Fibroblast of lung (primary cell): ENCODE measurements around the gene WBP2NL. TPM values are rescaled to one million over a fixed set of nuclear protein-coding genes. Genes with fewer than 3 reads are reported as not detected.

ENCODE experiments used
- DNase-seq, 2 donors: peaks; one replicate each; pipeline versions ENCODE4 v3.0.0 to v3.0.0-alpha.2; 2010; ENCODE audit warnings: low read depth in 2 of 2
- H2AFZ ChIP-seq: 2 replicates; pipeline ENCODE4 v1.5.1; 2012; ENCODE audit warnings: low read length, control low read depth, inconsistent platforms
- H3K27ac ChIP-seq: 2 replicates; pipeline ENCODE4 v1.5.1; 2011; ENCODE audit warnings: low read length, control low read depth; ENCODE audit not compliant: insufficient read depth
- H3K27me3 ChIP-seq: 2 replicates; pipeline ENCODE4 v1.5.1; 2011; ENCODE audit warnings: mild to moderate bottlenecking, low read length; ENCODE audit not compliant: control insufficient read depth, insufficient read depth
- H3K36me3 ChIP-seq: 2 replicates; pipeline ENCODE4 v1.5.1; 2011; ENCODE audit warnings: low read length; ENCODE audit not compliant: control insufficient read depth, insufficient read depth
- H3K4me1 ChIP-seq: 2 replicates; pipeline ENCODE4 v1.5.1; 2011; ENCODE audit warnings: low read length; ENCODE audit not compliant: control insufficient read depth, insufficient read depth; ENCODE audit errors: extremely low read depth
- H3K4me2 ChIP-seq: 2 replicates; pipeline ENCODE4 v1.5.1; 2011; ENCODE audit warnings: low read length, control low read depth; ENCODE audit not compliant: insufficient read depth; ENCODE audit errors: extremely low read depth
- H3K4me3 ChIP-seq, 4 experiments: fragments of 200-600 bp in 1 of 4; sonication (generic) in 1 of 4; replicated peaks in 1 of 4; 2 replicates each; pipeline ENCODE4 v1.5.1; 2011 to 2016; ENCODE audit warnings: low read length in 4 of 4, low read depth in 3 of 4, mild to moderate bottlenecking in 3 of 4, control low read depth in 2 of 4, inconsistent platforms in 1 of 4, mixed read lengths in 1 of 4; ENCODE audit not compliant: insufficient read depth in 1 of 4; ENCODE audit errors: control extremely low read depth in 1 of 4
- H3K79me2 ChIP-seq: 2 replicates; pipeline ENCODE4 v1.5.1; 2012; ENCODE audit warnings: mild to moderate bottlenecking, low read length, inconsistent platforms; ENCODE audit not compliant: control insufficient read depth, insufficient read depth
- H3K9ac ChIP-seq: 2 replicates; pipeline ENCODE4 v1.5.1; 2011; ENCODE audit warnings: mild to moderate bottlenecking, low read length, control low read depth; ENCODE audit not compliant: insufficient read depth
- H3K9me3 ChIP-seq: 2 replicates; pipeline ENCODE4 v1.5.1; 2012; ENCODE audit warnings: low read depth, low read length; ENCODE audit not compliant: control insufficient read depth, insufficient read depth
- H4K20me1 ChIP-seq: 2 replicates; pipeline ENCODE4 v1.5.1; 2011; ENCODE audit warnings: low read length; ENCODE audit not compliant: control insufficient read depth, insufficient read depth; ENCODE audit errors: extremely low read depth
- CTCF ChIP-seq, 2 donors: IDR thresholded peaks in 1 of 2; conservative IDR thresholded peaks in 1 of 2; 1 replicate in 1 of 2; 2 replicates in 1 of 2; pipeline ENCODE4 v1.5.1; 2011 to 2012; ENCODE audit warnings: low read length in 2 of 2, control low read depth in 1 of 2, inconsistent platforms in 1 of 2, low read depth in 1 of 2, mild to moderate bottlenecking in 1 of 2
- EZH2 ChIP-seq: IDR thresholded peaks from 2 replicates; pipeline ENCODE4 v1.5.1; 2012; ENCODE audit warnings: low read length, control low read depth, mild to moderate bottlenecking; ENCODE audit errors: missing control alignments
- polyA plus RNA-seq, 2 donors: library from polyadenylated mRNA; depleted of rRNA in 1 of 2; stranded (reverse) in 1 of 2; unstranded in 1 of 2; fragments of >200 nt; gene quantifications; 2 replicates each; pipeline ENCODE4 v1.2.1, GENCODE V29; 2011 to 2012; ENCODE audit warnings: missing spikeins in 1 of 2
- total RNA-seq: library from RNA; depleted of rRNA; stranded (reverse); fragments of >200 nt; gene quantifications from 2 replicates; pipeline ENCODE4 v1.2.1, GENCODE V29; 2014

The WBP2NL gene
- total and polyA plus RNA-seq, 2 donors (not counting 1 experiment from before 2014, with no cell fraction given), result 0.10 to 1.8 TPM

- Histone ChIP-seq H3K9ac (no peak overlapping the region), H3K4me3 (no peak overlapping the region), H4K20me1 (no peaks in the 10 kb centered on the region), H3K27me3 (peaks cover 11% of the 10 kb centered on the region), H3K79me2 (no peaks in the 10 kb centered on the region), H3K36me3 (no peaks in the 10 kb centered on the region), H3K4me2 (no peak overlapping the region), H3K4me1 (no peaks in the 10 kb centered on the region), H2AFZ (no peak overlapping the region), H3K27ac (no peak overlapping the region), H3K9me3 (no peaks in the 10 kb centered on the region)
- no peak for DNase-seq
- TF ChIP-seq CTCF (conservative IDR thresholded peaks at IDR 0.05 in 1 of 2, IDR thresholded peaks at IDR 0.05 in 1 of 2; ENCODE audit: low read depth in 1 of 2, low read length in 2 of 2), result no peak
- no peak for TF ChIP-seq EZH2
Measured at GRCh38 chr22:41983513-41984405, 14.8 kb upstream of the WBP2NL start.

GRCh38 chr22:41987276-41987675 is 11.3 kb upstream of the WBP2NL start:
- no peaks in the 10 kb centered on the region for H3K9me3 ChIP-seq
- no peak for TF ChIP-seq CTCF (conservative IDR thresholded peaks at IDR 0.05 in 1 of 2, IDR thresholded peaks at IDR 0.05 in 1 of 2; ENCODE audit: low read depth in 1 of 2, low read length in 2 of 2)
- no peak for TF ChIP-seq EZH2
- H2AFZ ChIP-seq, result no peak overlapping the region
- peaks cover 9% of the 10 kb centered on the region for H3K27me3 ChIP-seq
- no peak overlapping the region for H3K27ac ChIP-seq
- no peaks in the 10 kb centered on the region for H3K79me2 ChIP-seq
- H3K4me1 ChIP-seq, result no peaks in the 10 kb centered on the region
- no peak overlapping the region for H3K9ac ChIP-seq
- H4K20me1 ChIP-seq, result no peaks in the 10 kb centered on the region
- DNase-seq, result no peak
- no peaks in the 10 kb centered on the region for H3K36me3 ChIP-seq
- no peak overlapping the region for H3K4me3 ChIP-seq
- H3K4me2 ChIP-seq, result no peak overlapping the region

- Histone ChIP-seq H3K9ac (no peak overlapping the region), H3K27me3 (peaks cover 8% of the 10 kb centered on the region), H2AFZ (no peak overlapping the region), H3K79me2 (no peaks in the 10 kb centered on the region), H3K27ac (no peak overlapping the region), H3K4me3 (no peak overlapping the region), H4K20me1 (no peaks in the 10 kb centered on the region), H3K36me3 (no peaks in the 10 kb centered on the region), H3K4me2 (no peak overlapping the region), H3K4me1 (no peaks in the 10 kb centered on the region), H3K9me3 (no peaks in the 10 kb centered on the region)
- TF ChIP-seq CTCF (conservative IDR thresholded peaks at IDR 0.05 in 1 of 2, IDR thresholded peaks at IDR 0.05 in 1 of 2; ENCODE audit: low read depth in 1 of 2, low read length in 2 of 2) (no peak), EZH2 (no peak)
- no peak for DNase-seq
Measured at GRCh38 chr22:41989246-41989645, 9.3 kb upstream of the WBP2NL start.
